Pancreas (tissue), 10 donors: Measurements from ENCODE around the gene SLC38A7. TPM values are rescaled to one million over a fixed set of nuclear protein-coding genes. Genes with fewer than 3 reads are reported as not detected.

Experiments used
- ATAC-seq, 4 donors: fragments of 200-7000 bp; cut with Tn5 transposase; one replicate each; pipeline versions ENCODE4 v1.8.0 to v1.9.1; 2020; ENCODE audit warnings: mild to moderate bottlenecking in 4 of 4, moderate library complexity in 4 of 4
- DNase-seq, 6 donors: peaks; one replicate each; pipeline ENCODE4 v3.0.0-alpha.2; 2020
- FAIRE-seq: peaks from 2 replicates; lab custom pipeline; 2012; peaks lifted over from hg19 to GRCh38; lab: Jason Lieb, UNC
- H3K27ac ChIP-seq, 4 donors: fragments of 200-600 bp; sonication (generic); 1 replicate in 3 of 4; 2 replicates in 1 of 4; pipeline versions ENCODE4 v1.5.0 to v1.8.0; 2020
- H3K27me3 ChIP-seq, 4 donors: fragments of 200-600 bp; one replicate each; pipeline ENCODE4 v1.8.0; 2021
- H3K36me3 ChIP-seq, 3 donors: fragments of 200-600 bp; sonication (generic) in 1 of 3; one replicate each; pipeline versions ENCODE4 v1.5.0 to v1.8.0; 2020 to 2021
- H3K4me1 ChIP-seq, 3 donors: fragments of 200-600 bp; one replicate each; pipeline ENCODE4 v1.8.0; 2021
- H3K4me3 ChIP-seq, 4 donors: fragments of 200-600 bp; sonication (generic) in 2 of 4; one replicate each; pipeline versions ENCODE4 v1.5.0 to v1.8.0; 2020 to 2021
- H3K9me3 ChIP-seq, 4 donors: fragments of 200-600 bp; one replicate each; pipeline ENCODE4 v1.8.0; 2021
- WGBS, 2 donors: extraction: QIAGEN DNeasy Blood & Tissue Kit; methylation state at CpG; one replicate each; pipeline ENCODE4 v1.1.7; 2013; 5-methylcytosine and 5-hydroxymethylcytosine counted together
- intact Hi-C, 3 donors: fragments of 100-400 bp; cut with DNase I; formaldehyde crosslinking; loops; one replicate each; pipeline versions ENCODE4 v1.11.1 to v1.14.2; 2022
- polyA plus RNA-seq, 2 donors: library from polyadenylated mRNA; stranded (reverse); fragments of 200-250 nt; gene quantifications; one replicate each; pipeline ENCODE4 v1.2.3, GENCODE V29; 2013
- total RNA-seq, 6 donors: library from RNA; stranded (reverse); fragmentation: NEBNext Ultra II Directional in 4 of 6; extraction: Animal tissue kit (Norgen Biotek cat#: 25700) in 4 of 6; gene quantifications; one replicate each; pipeline versions ENCODE4 v1.2.1 to v1.2.4, GENCODE V29; 2021 to 2023
- TF ChIP-seq, protein P1 (sequence below), 4 donors: fragments of 200-600 bp; sonication (generic) in 3 of 4; IDR thresholded peaks; one replicate each; pipeline versions ENCODE4 v1.5.0 to v1.8.0; 2021; ENCODE audit warnings: antibody characterized with exemption in 4 of 4
- donor health status: healthy with polysubstance abuse.
- donor health status: DM: no; HTN: no; CAD: no; lungs with moderate emphysema.
- donor health status: DM: no; HTN: no; CAD: no.
- donor health status: control.
- donor health status: control.
- donor health status: Bipolar disorder and iron deficiency.
- donor health status: DM: yes; HTN: yes; CAD: no.
- donor health status: DM: no; HTN: no; CAD: no.
- donor health status: DM: no; HTN: no; CAD: no.
- donor health status: DM: yes; HTN: yes; CAD: no.

The SLC38A7 gene
- 10 to 100 TPM in 1 of 6 donors, 1 to 10 TPM in 5; 3.0 to 11.0 (median 4.9) TPM for total RNA-seq
- polyA plus RNA-seq = 10 to 100 TPM in 1 of 2 donors, 1 to 10 TPM in 1; 6.0 to 11.3 TPM

DNA sequence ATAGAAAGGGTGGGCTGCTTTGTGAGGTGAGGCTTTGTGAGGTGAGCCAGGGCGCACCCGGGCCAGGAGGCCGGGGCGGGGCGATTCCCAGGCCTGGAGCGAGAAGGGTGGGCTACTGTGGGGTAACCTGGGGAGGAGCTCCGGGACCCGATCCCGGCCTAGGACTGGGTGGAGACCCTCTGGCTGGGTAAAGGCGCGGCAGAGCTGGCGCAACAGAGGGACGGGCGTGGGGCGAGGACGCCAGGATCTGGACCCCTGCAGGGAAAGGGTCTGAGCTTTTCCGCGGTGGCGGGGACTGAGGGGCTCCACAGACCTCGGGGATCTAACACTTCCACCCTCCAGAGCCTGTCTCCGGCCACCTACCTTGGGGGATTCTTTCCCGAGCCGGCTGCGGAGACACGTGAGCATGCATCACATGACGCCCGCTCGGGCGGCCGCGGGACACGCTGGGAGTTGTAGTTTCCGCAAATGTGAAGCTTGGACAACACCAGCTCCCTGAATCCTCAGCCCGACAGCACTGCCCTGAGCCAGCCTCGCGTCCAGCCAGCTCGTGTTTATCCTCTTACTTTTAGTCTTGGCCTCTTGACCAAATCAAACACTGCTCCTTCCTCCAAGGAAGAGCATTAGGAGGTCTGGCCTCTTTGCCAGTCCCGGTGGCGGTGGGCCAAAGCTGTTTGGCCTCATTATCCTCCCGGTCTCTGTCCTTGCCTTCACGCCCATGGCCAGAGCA, at the start of gene SLC38A7:
Gene SLC38A7 (minus strand): TSS at position 417 of the 730 bp plus-strand sequence. CDS start 4,644 bp downstream, outside the sequence.
- H3K9me3 ChIP-seq = no peaks in the 10 kb centered on the region
- no peak for FAIRE-seq
- H3K4me1 ChIP-seq = peaks cover 0 to 12% (median 0%) of the 10 kb centered on the region in 3 donors
- TF ChIP-seq, protein P1, sequence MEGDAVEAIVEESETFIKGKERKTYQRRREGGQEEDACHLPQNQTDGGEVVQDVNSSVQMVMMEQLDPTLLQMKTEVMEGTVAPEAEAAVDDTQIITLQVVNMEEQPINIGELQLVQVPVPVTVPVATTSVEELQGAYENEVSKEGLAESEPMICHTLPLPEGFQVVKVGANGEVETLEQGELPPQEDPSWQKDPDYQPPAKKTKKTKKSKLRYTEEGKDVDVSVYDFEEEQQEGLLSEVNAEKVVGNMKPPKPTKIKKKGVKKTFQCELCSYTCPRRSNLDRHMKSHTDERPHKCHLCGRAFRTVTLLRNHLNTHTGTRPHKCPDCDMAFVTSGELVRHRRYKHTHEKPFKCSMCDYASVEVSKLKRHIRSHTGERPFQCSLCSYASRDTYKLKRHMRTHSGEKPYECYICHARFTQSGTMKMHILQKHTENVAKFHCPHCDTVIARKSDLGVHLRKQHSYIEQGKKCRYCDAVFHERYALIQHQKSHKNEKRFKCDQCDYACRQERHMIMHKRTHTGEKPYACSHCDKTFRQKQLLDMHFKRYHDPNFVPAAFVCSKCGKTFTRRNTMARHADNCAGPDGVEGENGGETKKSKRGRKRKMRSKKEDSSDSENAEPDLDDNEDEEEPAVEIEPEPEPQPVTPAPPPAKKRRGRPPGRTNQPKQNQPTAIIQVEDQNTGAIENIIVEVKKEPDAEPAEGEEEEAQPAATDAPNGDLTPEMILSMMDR (IDR thresholded peaks at IDR 0.05) = no peak
- peak; percentile 96 to 98 (median 98) for ATAC-seq
- intact Hi-C loops = no loop called here
- DNase-seq = peak; percentile 72 to 92 (median 81)
- H3K36me3 ChIP-seq = no peaks in the 10 kb centered on the region
- peak within 1 kb of the TSS; percentile 61 to 96 (median 93) for H3K4me3 ChIP-seq
- no peaks in the 10 kb centered on the region for H3K27me3 ChIP-seq
- 5 to 6% methylated on average over 40 to 41 of the region's 41 CpGs for WGBS, 2 donors
- peak within 1 kb of the TSS in 2 of 4 donors; percentile 10 to 63 for H3K27ac ChIP-seq

DNA sequence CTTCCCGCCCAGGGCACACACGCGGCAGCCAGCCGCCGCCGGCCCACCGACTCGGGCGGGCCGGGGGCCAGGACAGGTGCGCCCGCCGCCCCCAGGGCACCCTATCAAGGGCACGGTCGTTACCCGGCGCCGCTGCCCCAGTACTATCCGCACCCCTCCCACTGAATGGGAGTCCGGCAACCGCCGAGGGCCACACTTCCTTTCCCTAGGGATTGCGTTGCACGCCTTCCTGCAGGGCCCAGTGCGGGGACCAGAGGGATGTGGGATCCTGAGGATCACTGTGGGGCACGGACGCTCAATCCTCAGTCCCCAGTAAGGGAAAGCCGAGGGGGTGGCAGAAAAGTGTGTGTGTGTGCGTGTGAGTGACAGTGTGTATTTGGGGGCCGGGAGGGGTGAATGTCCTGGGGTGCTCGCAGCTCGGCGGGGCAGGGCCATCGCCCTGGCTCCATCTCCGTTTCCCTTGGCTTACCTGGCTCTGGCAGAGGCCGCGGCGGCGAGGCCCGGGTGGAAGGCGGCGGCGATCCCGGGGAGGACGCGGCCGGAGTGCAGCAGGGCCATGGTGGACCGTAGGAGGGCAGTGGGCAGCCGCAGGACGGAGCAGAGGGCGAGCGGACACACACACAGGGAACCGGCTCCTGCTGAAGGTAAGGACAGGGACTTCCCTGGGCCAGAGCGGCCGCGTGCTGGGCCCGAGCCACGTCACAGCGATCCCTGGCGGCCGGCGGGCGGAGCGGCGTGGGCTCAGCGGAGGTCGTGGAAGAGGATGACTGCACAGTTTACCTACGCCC, 49.3 kb upstream of the SLC38A7 start, which contains the start of gene GOT2:
Gene GOT2 (minus strand): TSS at position 646 of the 788 bp plus-strand sequence. CDS start 88 bp downstream, at position 558.
- ATAC-seq = peak; percentile 96 to 99 (median 98)
- peak within 1 kb of the TSS; percentile 61 to 77 (median 70) for H3K27ac ChIP-seq
- WGBS, 2 donors = 0 to 1% methylated on average over 63 to 68 of the region's 68 CpGs
- FAIRE-seq = no peak
- no peaks in the 10 kb centered on the region for H3K27me3 ChIP-seq
- peaks cover 5 to 10% (median 10%) of the 10 kb centered on the region in 3 donors for H3K4me1 ChIP-seq
- no peaks in the 10 kb centered on the region for H3K9me3 ChIP-seq
- TF ChIP-seq, protein P1 (IDR thresholded peaks at IDR 0.05) = peak; percentile 76 to 94 (median 84)
- no peaks in the 10 kb centered on the region for H3K36me3 ChIP-seq
- intact Hi-C loops = no loop called here
- H3K4me3 ChIP-seq = peak within 1 kb of the TSS; percentile 76 to 96 (median 92)
- peak; percentile 74 to 93 (median 84) for DNase-seq

DNA sequence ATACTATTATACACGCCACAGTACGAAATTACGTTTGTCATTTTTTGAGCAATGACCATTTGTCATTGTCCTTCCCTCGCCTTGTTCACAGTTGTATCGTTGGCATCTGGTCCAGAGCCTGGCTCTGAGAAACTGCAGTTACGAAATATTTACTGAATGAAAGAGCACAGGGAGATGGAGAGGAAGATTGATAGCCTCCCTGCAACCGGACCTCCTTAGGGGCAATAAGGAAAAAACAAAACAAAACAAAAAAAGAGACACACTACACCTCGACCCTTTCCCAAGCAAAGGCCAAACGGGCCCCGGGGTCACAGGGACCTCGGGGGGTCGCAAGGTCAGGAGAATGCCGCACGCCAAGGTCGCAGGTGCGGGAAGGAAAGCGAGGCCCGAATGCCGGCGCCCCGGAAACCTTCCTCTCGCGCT, 48.7 kb upstream of the SLC38A7 start:
- DNase-seq (peak in 1 of 6 donors; percentile 21), FAIRE-seq (no peak), ATAC-seq (peak; percentile 9 to 44 (median 28))
- H3K27ac ChIP-seq = peak overlapping the region; percentile 61 to 77 (median 70)
- peaks cover 5 to 10% (median 10%) of the 10 kb centered on the region in 3 donors for H3K4me1 ChIP-seq
- no peaks in the 10 kb centered on the region for H3K36me3 ChIP-seq
- H3K4me3 ChIP-seq = peak overlapping the region; percentile 76 to 96 (median 92)
- TF ChIP-seq, protein P1 (IDR thresholded peaks at IDR 0.05) = no peak
- 0 to 1% methylated on average over 20 to 23 of the region's 23 CpGs for WGBS, 2 donors
- H3K9me3 ChIP-seq = no peaks in the 10 kb centered on the region
- intact Hi-C loops = no loop called here
- H3K27me3 ChIP-seq = no peaks in the 10 kb centered on the region

DNA sequence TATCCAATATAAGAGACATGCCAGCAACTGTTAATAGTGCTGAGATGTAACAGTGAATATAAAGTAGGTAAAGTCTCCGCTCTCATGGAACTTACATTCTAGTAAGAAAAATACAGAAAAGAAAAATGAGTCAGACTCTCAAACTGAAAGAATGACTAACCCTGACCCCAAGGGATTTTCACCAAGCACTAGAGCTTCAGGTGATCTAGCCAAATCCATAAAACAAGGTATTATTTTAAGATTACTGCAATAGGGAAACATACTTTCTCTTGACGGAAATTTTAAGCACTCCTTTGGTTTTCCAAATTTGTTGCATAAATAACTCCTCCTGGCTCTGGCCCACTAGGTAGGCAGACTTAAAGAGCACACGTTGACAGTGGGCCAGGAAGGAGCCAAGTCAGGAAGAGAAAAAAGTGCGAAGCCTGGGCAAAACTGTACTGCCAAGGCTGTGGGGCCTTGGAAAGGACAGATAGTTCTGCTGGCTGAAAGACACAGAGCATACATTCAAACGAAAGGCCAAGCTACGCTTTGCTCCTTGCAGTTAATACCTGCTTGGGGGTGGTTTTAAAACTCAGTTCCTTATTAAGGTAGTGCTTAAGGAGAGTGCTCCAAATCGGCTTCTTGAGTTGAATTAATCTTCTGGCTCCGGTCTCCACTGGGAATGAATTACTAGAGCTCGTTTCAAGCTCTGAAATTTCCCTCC, 48.1 kb upstream of the SLC38A7 start:
- 28 to 30% methylated on average over 9 of the region's 9 CpGs for WGBS, 2 donors
- H3K9me3 ChIP-seq = no peaks in the 10 kb centered on the region
- no peak for ATAC-seq
- TF ChIP-seq, protein P1 (IDR thresholded peaks at IDR 0.05) = no peak
- H3K36me3 ChIP-seq = no peaks in the 10 kb centered on the region
- intact Hi-C loops = no loop called here
- FAIRE-seq = no peak
- H3K4me1 ChIP-seq = peaks cover 5 to 10% (median 10%) of the 10 kb centered on the region in 3 donors
- H3K27me3 ChIP-seq = no peaks in the 10 kb centered on the region
- no peak for DNase-seq
- H3K27ac ChIP-seq = peak overlapping the region in 3 of 4 donors; percentile 67 to 77 (median 74)
- peak overlapping the region in 3 of 4 donors; percentile 76 to 92 (median 91) for H3K4me3 ChIP-seq
